H1 (cell line): ENCODE measurements around the gene CYP1A1. TPM values are rescaled to one million over a fixed set of nuclear protein-coding genes. Genes with fewer than 3 reads are reported as not detected.

Source experiments
- CTCF ChIA-PET: fragments of 300-600 bp; sonication (Branson Sonifier 250); formaldehyde crosslinking; loops from one replicate; lab custom pipeline; 2021; ENCODE audit not compliant: partially characterized antibody; lab: Charles Lee
- POLR2A ChIA-PET: fragments of 300-600 bp; sonication (Branson Sonifier 250); formaldehyde crosslinking; loops from one replicate; lab custom pipeline; 2021; ENCODE audit warnings: inconsistent platforms; ENCODE audit not compliant: partially characterized antibody; lab: Charles Lee
- DNase-seq, 2 experiments: peaks; one replicate each; pipeline versions ENCODE4 v3.0.0 to v3.0.0-alpha.2; 2010 to 2022; ENCODE audit warnings: low spot score in 2 of 2, low read depth in 1 of 2, mixed read lengths in 1 of 2
- FAIRE-seq: peaks from 2 replicates; lab custom pipeline; 2011; peaks lifted over from hg19 to GRCh38; lab: Jason Lieb, UNC
- H2AFZ ChIP-seq: 2 replicates; pipeline ENCODE4 v1.8.1; 2012; ENCODE audit warnings: low read length, inconsistent platforms
- H2AK5ac ChIP-seq: 2 replicates; pipeline ENCODE4 v1.6.1; 2013; ENCODE audit warnings: low read depth, low read length
- H2BK120ac ChIP-seq: replicated peaks from 2 replicates; pipeline ENCODE3; 2013; ENCODE audit warnings: low read depth, low read length, inconsistent platforms
- H2BK12ac ChIP-seq: 2 replicates; pipeline ENCODE4 v1.6.1; 2013; ENCODE audit warnings: low read depth, low read length
- H2BK15ac ChIP-seq: 2 replicates; pipeline ENCODE4 v1.6.1; 2013; ENCODE audit warnings: low read length
- H2BK20ac ChIP-seq: 2 replicates; pipeline ENCODE4 v1.6.1; 2013; ENCODE audit warnings: low read length
- H2BK5ac ChIP-seq: 2 replicates; pipeline ENCODE4 v1.6.1; 2013; ENCODE audit warnings: low read depth, low read length
- H3K14ac ChIP-seq: 2 replicates; pipeline ENCODE4 v1.6.1; 2013; ENCODE audit warnings: inconsistent platforms; ENCODE audit not compliant: insufficient read length
- H3K18ac ChIP-seq: 2 replicates; pipeline ENCODE4 v1.6.1; 2013; ENCODE audit warnings: low read length; ENCODE audit errors: extremely low read depth
- H3K23ac ChIP-seq: 2 replicates; pipeline ENCODE4 v1.6.1; 2013; ENCODE audit warnings: inconsistent platforms; ENCODE audit not compliant: insufficient read length
- H3K23me2 ChIP-seq: 2 replicates; pipeline ENCODE4 v1.6.1; 2013; ENCODE audit warnings: low read depth, low read length
- H3K27ac ChIP-seq: 2 replicates; pipeline ENCODE4 v1.6.1; 2011; ENCODE audit warnings: low read depth, low read length, inconsistent platforms
- H3K27me3 ChIP-seq, 4 experiments: replicated peaks in 1 of 4; 1 replicate in 1 of 4; 2 replicates in 3 of 4; pipeline versions ENCODE4 v1.6.1 to v1.8.1; 2011 to 2013; ENCODE audit warnings: low read length in 3 of 4, mild to moderate bottlenecking in 3 of 4, inconsistent platforms in 2 of 4, mixed read lengths in 2 of 4, moderate library complexity in 1 of 4; ENCODE audit not compliant: control insufficient read depth in 3 of 4, insufficient read depth in 3 of 4; ENCODE audit errors: extremely low read depth in 1 of 4
- H3K36me3 ChIP-seq, 4 experiments: 2 replicates each; pipeline versions ENCODE4 v1.6.1 to v1.8.1; 2011 to 2013; ENCODE audit warnings: mild to moderate bottlenecking in 4 of 4, low read length in 3 of 4, moderate library complexity in 2 of 4, control low read depth in 1 of 4, inconsistent platforms in 1 of 4; ENCODE audit not compliant: insufficient read depth in 4 of 4, control insufficient read depth in 2 of 4
- H3K4ac ChIP-seq: replicated peaks from 2 replicates; pipeline ENCODE3; 2013; ENCODE audit warnings: low read length, low read depth, mixed read lengths, inconsistent platforms; ENCODE audit not compliant: insufficient read length
- H3K4me1 ChIP-seq, 4 experiments: replicated peaks in 1 of 4; 1 replicate in 1 of 4; 2 replicates in 3 of 4; pipeline versions ENCODE4 v1.6.1 to v1.8.1; 2011 to 2013; ENCODE audit warnings: low read length in 3 of 4, inconsistent platforms in 2 of 4, mixed read lengths in 1 of 4; ENCODE audit not compliant: insufficient read depth in 4 of 4, control insufficient read depth in 3 of 4
- H3K4me2 ChIP-seq, 2 experiments: 2 replicates each; pipeline versions ENCODE4 v1.6.1 to v1.8.1; 2011 to 2013; ENCODE audit warnings: low read depth in 2 of 2, low read length in 2 of 2, control low read depth in 1 of 2, inconsistent platforms in 1 of 2, mild to moderate bottlenecking in 1 of 2; ENCODE audit not compliant: insufficient read depth in 1 of 2
- H3K4me3 ChIP-seq, 4 experiments: fragments of 200-600, 300-600 bp in 1 of 4; sonication (generic), shearing (Covaris generic), sonication (Bioruptor Twin) in 1 of 4; 2 replicates each; pipeline versions ENCODE4 v1.5.1 to v1.8.1; 2011 to 2016; ENCODE audit warnings: low read length in 4 of 4, low read depth in 3 of 4, control low read depth in 2 of 4, inconsistent platforms in 2 of 4, mild to moderate bottlenecking in 2 of 4, mixed read lengths in 1 of 4, moderate library complexity in 1 of 4; ENCODE audit not compliant: insufficient read depth in 2 of 4; ENCODE audit errors: extremely low read depth in 1 of 4
- H3K56ac ChIP-seq: replicated peaks from 2 replicates; pipeline ENCODE3; 2013; ENCODE audit warnings: low read depth, mild to moderate bottlenecking, mixed read lengths, low read length, inconsistent platforms; ENCODE audit not compliant: insufficient read length
- H3K79me1 ChIP-seq: 2 replicates; pipeline ENCODE4 v1.6.1; 2013; ENCODE audit warnings: low read depth, low read length, control low read depth
- H3K79me2 ChIP-seq, 2 experiments: 2 replicates each; pipeline versions ENCODE4 v1.6.1 to v1.8.1; 2012 to 2013; ENCODE audit warnings: low read length in 2 of 2, mild to moderate bottlenecking in 2 of 2, inconsistent platforms in 1 of 2; ENCODE audit not compliant: insufficient read depth in 2 of 2, control insufficient read depth in 1 of 2
- H3K9ac ChIP-seq, 4 experiments: replicated peaks in 1 of 4; 1 replicate in 1 of 4; 2 replicates in 3 of 4; pipeline versions ENCODE4 v1.6.1 to v1.8.1; 2011 to 2013; ENCODE audit warnings: low read depth in 3 of 4, low read length in 3 of 4, control low read depth in 2 of 4, mild to moderate bottlenecking in 2 of 4, moderate library complexity in 2 of 4, inconsistent platforms in 1 of 4; ENCODE audit errors: extremely low read depth in 1 of 4
- H3K9me3 ChIP-seq, 2 experiments: 2 replicates each; pipeline versions ENCODE4 v1.6.1 to v1.8.1; 2012 to 2013; ENCODE audit warnings: mild to moderate bottlenecking in 2 of 2, moderate library complexity in 2 of 2, control low read depth in 1 of 2, inconsistent platforms in 1 of 2, low read depth in 1 of 2, low read length in 1 of 2, mixed read lengths in 1 of 2; ENCODE audit not compliant: insufficient read depth in 2 of 2
- H4K20me1 ChIP-seq, 2 experiments: replicated peaks in 1 of 2; 2 replicates each; pipeline versions ENCODE3 to v1.8.1; 2011 to 2013; ENCODE audit warnings: inconsistent platforms in 2 of 2, low read length in 2 of 2, mild to moderate bottlenecking in 1 of 2; ENCODE audit not compliant: insufficient read depth in 2 of 2, control insufficient read depth in 1 of 2
- H4K5ac ChIP-seq: 2 replicates; pipeline ENCODE4 v1.6.1; 2013; ENCODE audit warnings: low read length, low read depth, mixed read lengths, inconsistent platforms; ENCODE audit not compliant: insufficient read length
- H4K8ac ChIP-seq: 2 replicates; pipeline ENCODE4 v1.8.0; 2013; ENCODE audit warnings: mild to moderate bottlenecking, moderate library complexity, low read length, inconsistent platforms; ENCODE audit not compliant: insufficient read depth; ENCODE audit errors: extremely low read depth
- H4K91ac ChIP-seq: replicated peaks from 2 replicates; pipeline ENCODE3; 2013; ENCODE audit warnings: low read length, mixed read lengths, inconsistent platforms; ENCODE audit not compliant: insufficient read length
- BRCA1 ChIP-seq: IDR thresholded peaks from 2 replicates; pipeline ENCODE4 v1.6.1; 2012; ENCODE audit warnings: low read depth, low read length, improper control_type of control experiment
- NANOG ChIP-seq: IDR thresholded peaks from 2 replicates; pipeline ENCODE4 v1.6.1; 2011; ENCODE audit warnings: low read length, low read depth, mild to moderate bottlenecking, inconsistent platforms; ENCODE audit not compliant: insufficient read depth, poor library complexity, severe bottlenecking
- SUZ12 ChIP-seq: fragments of 200-600 bp; sonication (generic); IDR thresholded peaks from 2 replicates; pipeline ENCODE4 v1.6.1; 2012; ENCODE audit warnings: mild to moderate bottlenecking, inconsistent platforms, low read length, moderate library complexity, mixed read lengths
- WGBS, 2 experiments: shearing (Covaris generic) in 1 of 2; methylation state at CpG; one replicate each; pipeline versions ENCODE4 v1.1.6 to v1.1.7; 2013 to 2015; ENCODE audit warnings: low lambda C conversion rate in 2 of 2, mixed read lengths in 2 of 2, inconsistent platforms in 1 of 2, low coverage in 1 of 2, missing lambda C conversion rate in 1 of 2; ENCODE audit not compliant: insufficient replicate concordance in 2 of 2, insufficient coverage in 1 of 2, insufficient read length in 1 of 2; ENCODE audit errors: extremely low coverage in 1 of 2, missing lambda C conversion rate in 1 of 2; 5-methylcytosine and 5-hydroxymethylcytosine counted together
- polyA plus RNA-seq, 7 experiments: library from polyadenylated mRNA; depleted of rRNA in 3 of 7; stranded (reverse) in 5 of 7; unstranded in 2 of 7; fragments of >200 nt in 5 of 7; fragments of 200-250 nt in 2 of 7; gene quantifications; 1 replicate in 5 of 7; 2 replicates in 1 of 7; 4 replicates in 1 of 7; pipeline versions ENCODE4 v1.2.1 to v1.2.3, GENCODE V29; 2011 to 2013; ENCODE audit warnings: missing spikeins in 2 of 7, mixed read lengths in 2 of 7
- total RNA-seq: library from RNA; stranded (reverse); fragmentation: NEBNext Ultra II Directional; extraction: Animal tissue kit (Norgen Biotek cat#: 25700); gene quantifications from 2 replicates; pipeline ENCODE4 v1.2.1, GENCODE V29; 2021

CYP1A1 gene
- total and polyA plus RNA-seq, 2 of the 8 experiments (the other 6 are each of a cell fraction or from before 2014, with no cell fraction given), result 0.32 to 0.35 TPM

GRCh38 chr15:74735305-74735704, 10.0 kb upstream of the CYP1A1 start:
- Histone ChIP-seq H3K27me3 (peaks cover 0 to 1% (median 0%) of the 10 kb centered on the region in 4 experiments; a peak in 4 of 7 replicates), H3K14ac (no peak overlapping the region), H2BK120ac (no peak overlapping the region), H3K9me3 (no peaks in the 10 kb centered on the region), H2BK12ac (no peak overlapping the region), H3K79me2 (no peaks in the 10 kb centered on the region), H3K4me3 (no peak overlapping the region), H3K4ac (no peak overlapping the region), H3K23ac (no peak overlapping the region), H2AFZ (no peak overlapping the region), H3K27ac (no peak overlapping the region), H4K91ac (no peak overlapping the region), H2AK5ac (no peak overlapping the region), H2BK20ac (no peak overlapping the region), H3K23me2 (no peaks in the 10 kb centered on the region), H3K4me1 (no peaks in the 10 kb centered on the region), H4K20me1 (no peaks in the 10 kb centered on the region), H3K56ac (no peak overlapping the region), H3K18ac (no peak overlapping the region), H4K8ac (no peak overlapping the region), H3K9ac (no peak overlapping the region), H3K79me1 (no peaks in the 10 kb centered on the region), H3K36me3 (no peaks in the 10 kb centered on the region), H4K5ac (no peak overlapping the region), H3K4me2 (no peak overlapping the region), H2BK5ac (no peak overlapping the region), H2BK15ac (no peak overlapping the region)
- DNase-seq, result no peak
- POLR2A ChIA-PET, result interaction anchor here (0.7 to 1.6 kb wide), 2 partner anchors 22 to 25 kb away, joined by 3 to 4 read pairs; no protein-coding TSS in a partner anchor
- CTCF ChIA-PET, result interaction anchor here (0.7 to 1.8 kb wide), 3 partner anchors 10 to 157 kb away, joined by 3 read pairs; no protein-coding TSS in a partner anchor
- FAIRE-seq, result no peak
- 88% methylated on average over 3 of the region's 3 CpGs; no CpG with 5 or more reads in 1 of the 2 experiments for WGBS, 2 experiments
- TF ChIP-seq SUZ12 (no peak), NANOG (no peak), BRCA1 (no peak)
